ENCODE data around the gene CPT1A.

The CPT1A gene

DNA sequence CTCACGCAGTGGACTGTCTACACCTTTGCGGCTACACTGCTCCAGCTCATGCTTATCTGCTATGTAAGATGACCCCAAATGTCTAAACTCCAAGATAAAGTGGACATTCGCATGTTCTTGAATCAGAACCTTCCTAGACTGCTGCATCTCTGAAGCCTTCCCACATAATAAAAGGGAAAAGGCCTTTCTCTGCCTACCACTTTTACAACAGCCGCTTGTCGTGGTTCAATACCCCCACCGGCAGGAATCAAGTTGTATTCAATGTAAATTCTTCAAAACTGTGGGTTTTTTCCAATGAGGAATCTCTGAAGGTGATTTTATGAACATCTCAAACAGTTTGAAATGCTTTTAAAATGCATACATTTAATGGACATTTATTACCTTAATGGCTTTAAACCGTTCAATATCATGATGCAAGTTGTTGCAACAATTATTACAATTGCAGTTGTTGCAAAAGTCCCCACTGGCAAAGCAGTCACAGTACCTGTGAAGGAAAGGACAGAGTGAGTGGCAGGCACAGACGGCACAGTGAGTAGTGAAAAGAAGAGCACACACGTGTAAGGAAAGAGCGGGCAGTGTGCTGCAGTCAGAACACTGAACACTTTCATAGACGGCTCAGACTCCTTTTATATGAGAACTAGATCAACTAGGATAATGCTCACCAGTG is 126.1 kb downstream of the CPT1A start:
- TF ChIP-seq, protein P1, sequence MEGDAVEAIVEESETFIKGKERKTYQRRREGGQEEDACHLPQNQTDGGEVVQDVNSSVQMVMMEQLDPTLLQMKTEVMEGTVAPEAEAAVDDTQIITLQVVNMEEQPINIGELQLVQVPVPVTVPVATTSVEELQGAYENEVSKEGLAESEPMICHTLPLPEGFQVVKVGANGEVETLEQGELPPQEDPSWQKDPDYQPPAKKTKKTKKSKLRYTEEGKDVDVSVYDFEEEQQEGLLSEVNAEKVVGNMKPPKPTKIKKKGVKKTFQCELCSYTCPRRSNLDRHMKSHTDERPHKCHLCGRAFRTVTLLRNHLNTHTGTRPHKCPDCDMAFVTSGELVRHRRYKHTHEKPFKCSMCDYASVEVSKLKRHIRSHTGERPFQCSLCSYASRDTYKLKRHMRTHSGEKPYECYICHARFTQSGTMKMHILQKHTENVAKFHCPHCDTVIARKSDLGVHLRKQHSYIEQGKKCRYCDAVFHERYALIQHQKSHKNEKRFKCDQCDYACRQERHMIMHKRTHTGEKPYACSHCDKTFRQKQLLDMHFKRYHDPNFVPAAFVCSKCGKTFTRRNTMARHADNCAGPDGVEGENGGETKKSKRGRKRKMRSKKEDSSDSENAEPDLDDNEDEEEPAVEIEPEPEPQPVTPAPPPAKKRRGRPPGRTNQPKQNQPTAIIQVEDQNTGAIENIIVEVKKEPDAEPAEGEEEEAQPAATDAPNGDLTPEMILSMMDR (conservative IDR thresholded peaks at IDR 0.05): no peak
- no peak overlapping the region for H3K27ac ChIP-seq

DNA sequence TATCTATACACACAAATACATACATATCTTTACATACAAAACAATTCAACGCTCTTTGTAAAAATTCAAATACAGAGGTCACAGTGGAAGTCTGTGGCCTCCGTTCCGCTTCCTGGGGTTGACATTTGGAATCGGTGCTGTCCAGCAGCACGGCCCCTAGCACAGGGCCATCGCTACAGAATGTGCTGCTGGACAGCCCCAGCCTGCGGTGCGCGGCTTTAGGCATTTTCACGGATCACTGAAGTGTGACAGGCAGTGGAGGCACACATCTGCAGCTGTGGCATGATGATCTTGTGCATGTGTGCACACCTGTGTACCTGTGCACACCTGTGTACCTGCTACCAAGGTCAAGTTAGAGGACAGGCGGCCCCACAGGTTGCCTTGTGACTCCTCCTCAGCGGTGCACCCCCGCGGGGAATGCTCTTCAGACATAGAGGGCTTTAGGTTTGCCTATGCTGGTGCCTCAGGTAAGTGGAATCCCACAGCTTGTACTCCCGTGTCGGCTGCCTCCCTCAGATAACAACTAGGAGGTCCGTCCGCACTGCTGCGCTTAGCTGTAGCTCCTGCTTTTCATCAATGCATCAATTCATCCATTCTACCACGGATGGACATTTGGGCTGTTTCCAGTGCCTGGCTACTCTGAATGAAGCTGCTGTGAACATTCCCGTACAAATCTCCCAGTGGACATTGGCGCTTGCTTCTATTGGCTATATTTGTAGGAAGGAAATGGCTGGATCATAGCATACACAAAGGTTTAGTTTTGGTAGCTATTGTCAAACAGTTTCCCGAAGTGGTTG is 127.5 kb downstream of the CPT1A start:
- TF ChIP-seq, protein P1 (conservative IDR thresholded peaks at IDR 0.05): no peak
- no peak overlapping the region for H3K27ac ChIP-seq

DNA sequence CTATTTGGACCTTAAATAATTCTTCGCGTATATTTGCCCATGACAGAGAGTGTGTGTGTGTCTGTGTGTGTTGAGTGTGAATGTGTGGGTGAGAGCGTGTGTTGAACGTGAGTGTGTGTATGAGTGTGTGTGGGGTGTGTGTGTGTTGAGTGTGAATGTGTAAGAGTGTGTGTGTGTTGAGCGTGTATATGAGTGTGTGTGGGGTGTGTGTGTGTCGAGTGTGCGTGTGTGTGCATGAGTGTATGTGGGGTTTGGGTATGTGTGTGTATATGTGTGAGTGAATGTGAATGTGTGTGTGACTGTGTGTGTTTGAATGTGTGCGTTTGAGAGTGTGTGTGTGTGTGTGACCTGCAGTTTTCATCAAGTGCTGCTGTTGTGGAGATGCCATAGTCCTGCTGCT is 130.6 kb downstream of the CPT1A start:
- H3K27ac ChIP-seq: no peak overlapping the region
- TF ChIP-seq, protein P1 (conservative IDR thresholded peaks at IDR 0.05): no peak

DNA sequence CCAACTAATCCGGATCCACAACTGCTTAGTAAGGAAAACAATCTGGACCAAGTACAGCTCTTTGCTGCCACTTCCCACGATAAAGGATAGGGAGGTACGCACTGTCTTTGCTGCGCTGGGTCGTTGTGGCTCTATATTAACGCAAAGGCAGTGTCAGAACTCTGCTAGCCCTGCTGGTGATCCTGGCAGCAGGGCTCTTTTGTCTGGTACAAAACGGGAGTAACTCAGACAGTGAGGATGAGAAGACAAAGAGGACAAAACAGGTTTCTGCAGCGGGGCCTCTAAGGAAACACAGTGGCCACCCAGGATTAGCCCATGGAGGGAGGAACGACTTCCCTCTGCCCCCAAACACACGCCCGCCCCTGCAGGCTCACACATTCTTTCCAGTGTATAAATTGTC is 131.3 kb downstream of the CPT1A start:
- TF ChIP-seq, protein P1 (conservative IDR thresholded peaks at IDR 0.05): no peak
- no peak overlapping the region for H3K27ac ChIP-seq

DNA sequence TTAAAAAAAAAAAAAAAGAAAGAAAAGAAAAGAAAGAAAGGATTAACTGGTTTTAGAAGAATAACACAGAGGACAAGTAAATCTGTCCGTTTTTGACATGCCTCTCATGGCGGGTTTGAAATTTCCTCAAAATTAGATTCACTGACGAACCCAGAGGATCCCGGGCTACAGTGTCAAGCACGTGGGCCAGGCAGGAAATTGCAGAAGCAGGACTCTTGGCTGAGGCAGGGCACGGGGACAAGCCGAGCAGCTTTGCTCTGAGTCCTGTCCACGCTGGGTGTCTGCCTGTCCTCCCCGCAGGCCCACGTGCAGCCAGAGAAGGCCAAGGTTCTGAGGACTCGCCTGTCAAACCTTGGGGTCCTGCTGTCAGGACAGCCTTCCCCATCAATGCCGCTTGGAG is 132.7 kb downstream of the CPT1A start:
- no peak overlapping the region for H3K27ac ChIP-seq
- TF ChIP-seq, protein P1 (conservative IDR thresholded peaks at IDR 0.05): no peak

DNA sequence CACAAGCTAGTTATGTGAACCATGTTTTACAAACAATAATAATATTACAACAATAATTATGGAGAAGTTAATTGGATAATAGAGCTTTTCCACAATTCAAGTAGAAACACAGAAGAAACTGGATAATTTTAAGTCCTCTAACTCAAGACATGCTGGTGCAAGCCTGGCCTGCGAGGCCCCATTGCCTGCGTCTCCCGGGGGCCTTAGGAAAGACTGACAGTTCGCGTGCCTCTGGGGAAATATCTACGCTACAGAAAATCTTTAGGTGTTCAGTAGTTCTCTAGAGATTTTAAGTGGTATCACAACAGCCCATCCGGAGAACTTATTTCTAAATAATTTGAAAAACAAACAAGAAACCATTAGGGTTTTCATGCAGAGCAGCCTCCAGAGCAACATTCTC is 134.2 kb downstream of the CPT1A start:
- TF ChIP-seq, protein P1 (conservative IDR thresholded peaks at IDR 0.05): no peak
- H3K27ac ChIP-seq: no peak overlapping the region

DNA sequence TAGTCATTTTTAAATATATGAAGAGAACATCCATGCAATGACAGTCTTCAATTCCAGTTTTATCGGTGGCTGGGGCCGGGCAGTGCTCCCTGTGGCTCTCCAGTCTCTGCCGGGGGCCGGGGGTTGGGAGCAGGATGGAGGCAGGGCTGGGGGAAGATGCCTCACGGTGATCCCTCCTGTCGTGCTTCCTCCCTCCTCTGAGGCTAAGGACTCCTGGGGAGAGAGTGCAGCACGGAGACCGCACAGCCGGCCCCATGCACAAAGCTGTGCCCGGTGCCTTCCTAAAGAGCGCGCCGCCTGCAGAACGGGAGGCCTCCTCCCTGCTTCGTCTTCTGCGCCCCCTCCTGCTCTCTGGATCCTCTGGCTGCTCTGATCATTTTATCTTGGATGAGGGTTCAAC is 136.8 kb downstream of the CPT1A start:
- TF ChIP-seq, protein P1 (conservative IDR thresholded peaks at IDR 0.05): no peak
- no peak overlapping the region for H3K27ac ChIP-seq
